Measurements from ENCODE around the gene SPSB3. TPM values are rescaled to one million over a fixed set of nuclear protein-coding genes. Genes with fewer than 3 reads are reported as not detected.

Gene SPSB3
- total and polyA plus RNA-seq, 2 experiments from 2014 or later, result 27.1 to 34.7 TPM

GRCh38 chr16:1790611-1791255, 8.4 kb upstream of the SPSB3 start:
- H3K4me2 ChIP-seq, result no peak overlapping the region
- no peak overlapping the region for H2AFZ ChIP-seq
- no peaks in the 10 kb centered on the region for H3F3A ChIP-seq (replicated peaks; ENCODE audit: low read depth)
- Mint-ChIP-seq H3K36me3 (ENCODE audit: low read depth) (peaks cover 5% of the 10 kb centered on the region; the same call in 1 of the 3 replicates), H3K27ac (no peak overlapping the region), H3K4me3 (no peak overlapping the region), H3K9me3 (peaks cover 2% of the 10 kb centered on the region; the same call in 1 of the 3 replicates), H3K4me1 (no peaks in the 10 kb centered on the region), H3K27me3 (ENCODE audit: insufficient read depth, low read depth, poor library complexity) (peaks cover 1% of the 10 kb centered on the region)
- no peak overlapping the region for H3K27ac ChIP-seq (ENCODE audit: low read depth)
- H3K4me3 ChIP-seq, result no peak overlapping the region
- H3K9me2 ChIP-seq (ENCODE audit: insufficient read depth), result no peaks in the 10 kb centered on the region
- ATAC-seq, result no peak
- peaks cover 8% of the 10 kb centered on the region for H3K79me2 ChIP-seq (replicated peaks; ENCODE audit: insufficient read depth)
- H3K4me1 ChIP-seq (ENCODE audit: insufficient read depth), result no peaks in the 10 kb centered on the region
- no peak for TF ChIP-seq EZH2phosphoT487 (IDR thresholded peaks at IDR 0.05; ENCODE audit: unreplicated experiment)
- TF ChIP-seq EZH2 (IDR thresholded peaks at IDR 0.05; ENCODE audit: low read depth, unreplicated experiment), result no peak
- no peak for TF ChIP-seq ZNF114 (CRISPR knock-in tag; IDR thresholded peaks at IDR 0.05)
- no peaks in the 10 kb centered on the region for H3K36me3 ChIP-seq (ENCODE audit: insufficient read depth)
- DNase-seq (ENCODE audit: low spot score), result no peak
- 0 out of 2 replicates have a peak, but pooled peaks cover under 1% of the 10 kb centered on the region for H4K20me1 ChIP-seq (replicated peaks; ENCODE audit: insufficient read depth)
- no peaks in the 10 kb centered on the region for H3K27me3 ChIP-seq (ENCODE audit: insufficient read depth)

- peaks cover 13% of the 10 kb centered on the region for H3K79me2 ChIP-seq (replicated peaks; ENCODE audit: insufficient read depth)
- H2AFZ ChIP-seq, result no peak overlapping the region
- Mint-ChIP-seq H3K9me3 (peaks cover 2% of the 10 kb centered on the region; the same call in 1 of the 3 replicates), H3K36me3 (ENCODE audit: low read depth) (peaks cover 5% of the 10 kb centered on the region; the same call in 1 of the 3 replicates), H3K4me1 (no peaks in the 10 kb centered on the region), H3K27ac (no peak overlapping the region), H3K27me3 (ENCODE audit: insufficient read depth, low read depth, poor library complexity) (peaks cover 5% of the 10 kb centered on the region), H3K4me3 (no peak overlapping the region)
- ATAC-seq (no peak), DNase-seq (ENCODE audit: low spot score) (no peak)
- H3K4me1 ChIP-seq (ENCODE audit: insufficient read depth), result no peaks in the 10 kb centered on the region
- no peaks in the 10 kb centered on the region for H3K36me3 ChIP-seq (ENCODE audit: insufficient read depth)
- no peaks in the 10 kb centered on the region for H3K9me2 ChIP-seq (ENCODE audit: insufficient read depth)
- no peak overlapping the region for H3K4me2 ChIP-seq
- no peaks in the 10 kb centered on the region for H3K27me3 ChIP-seq (ENCODE audit: insufficient read depth)
- no peaks in the 10 kb centered on the region for H3F3A ChIP-seq (replicated peaks; ENCODE audit: low read depth)
- peaks cover 5% of the 10 kb centered on the region for H4K20me1 ChIP-seq (replicated peaks; ENCODE audit: insufficient read depth)
- H3K4me3 ChIP-seq, result no peak overlapping the region
- H3K27ac ChIP-seq (ENCODE audit: low read depth), result no peak overlapping the region
- TF ChIP-seq EZH2 (IDR thresholded peaks at IDR 0.05; ENCODE audit: low read depth, unreplicated experiment) (no peak), STAT1 (IDR thresholded peaks at IDR 0.05; ENCODE audit: unreplicated experiment) (no peak), POLR2AphosphoS5 (IDR thresholded peaks at IDR 0.05; ENCODE audit: low read depth) (no peak), ZNF114 (CRISPR knock-in tag; IDR thresholded peaks at IDR 0.05) (no peak), ETS1 (IDR thresholded peaks at IDR 0.05) (no peak), CTCF (conservative IDR thresholded peaks at IDR 0.05; ENCODE audit: low read depth in 2 of 2) (no peak), REST (IDR thresholded peaks at IDR 0.05; ENCODE audit: unreplicated experiment) (no peak), NANOG (IDR thresholded peaks at IDR 0.05; ENCODE audit: borderline replicate concordance) (no peak), JUNB (IDR thresholded peaks at IDR 0.05; ENCODE audit: unreplicated experiment) (no peak), EZH2phosphoT487 (IDR thresholded peaks at IDR 0.05; ENCODE audit: unreplicated experiment) (no peak), ZNF331 (CRISPR knock-in tag; IDR thresholded peaks at IDR 0.05; ENCODE audit: low read depth) (no peak)
Observed at GRCh38 chr16:1790261-1790610, 7.9 kb upstream of the SPSB3 start.

Measured in GM23338 (cell line).